HG02885 (cell line): Measurements from ENCODE around the gene ADAMTS12.

Experiments used
- ATAC-seq: cut with Tn5 transposase; IDR thresholded peaks from one replicate; pipeline ENCODE4 v1.9.1; 2021; ENCODE audit warnings: mild to moderate bottlenecking; ENCODE audit not compliant: unreplicated experiment, poor library complexity

The ADAMTS12 gene

GRCh38 chr5:33675958-33676464 lies 215.8 kb downstream of the ADAMTS12 start:
- peak; percentile 82 for ATAC-seq

DNA sequence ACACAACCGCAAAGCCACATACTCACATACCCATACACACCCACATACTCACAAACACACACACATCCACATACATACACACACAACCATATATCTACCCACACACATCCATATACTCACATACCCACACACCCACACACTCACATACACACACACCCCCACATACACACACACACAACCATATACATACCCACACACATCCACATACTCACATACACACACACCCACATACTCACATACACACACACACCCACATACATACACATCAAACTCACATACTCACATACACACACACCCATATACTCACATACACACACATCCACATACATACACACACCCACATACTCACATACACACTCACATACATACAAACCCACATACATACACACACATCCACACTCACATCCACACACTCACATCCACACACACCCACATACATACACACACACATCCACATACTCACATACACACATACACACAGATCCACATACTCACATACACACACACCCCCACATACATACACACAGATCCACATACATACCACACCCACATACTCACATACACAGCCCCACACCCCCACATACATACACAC lies 220.0 kb downstream of the ADAMTS12 start:
- no peak for ATAC-seq

DNA sequence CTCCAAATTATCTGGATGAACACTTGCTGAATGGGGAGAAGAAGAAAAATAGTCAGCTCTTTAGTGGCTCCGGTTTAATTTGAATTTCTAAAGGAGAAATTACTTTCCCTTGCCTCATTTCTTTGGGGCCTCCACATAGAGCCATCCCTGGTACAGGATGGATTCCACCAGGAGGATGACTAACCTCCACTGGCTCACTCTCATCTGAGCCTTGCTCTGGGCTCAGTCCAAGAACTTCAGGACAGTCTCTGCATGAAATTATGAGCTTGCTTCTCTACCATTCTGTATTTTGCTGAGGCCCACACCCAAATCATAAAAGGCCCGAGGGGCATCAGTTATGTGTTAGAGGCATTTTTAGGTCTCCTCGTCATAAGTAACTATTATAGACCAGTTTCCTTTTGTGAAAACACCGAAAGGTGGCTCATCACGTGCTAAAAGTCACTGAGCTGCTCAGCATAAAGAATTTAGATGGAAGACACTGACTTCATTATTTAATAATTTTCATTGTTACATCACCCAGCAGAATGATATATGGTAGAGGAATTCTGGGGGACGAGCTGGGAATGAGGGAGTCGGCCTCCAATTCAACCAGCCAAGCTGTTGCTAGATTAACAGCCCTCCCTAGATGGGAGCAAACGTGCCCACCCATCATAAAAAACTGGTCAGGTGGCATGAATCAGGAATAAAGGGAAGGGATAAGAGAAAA lies 228.9 kb downstream of the ADAMTS12 start:
- no peak for ATAC-seq

GRCh38 chr5:33659526-33660169 lies 232.1 kb downstream of the ADAMTS12 start:
- no peak for ATAC-seq

- ATAC-seq: no peak
These were observed 233.9 kb downstream of the ADAMTS12 start for GRCh38 chr5:33657804-33658440.

DNA sequence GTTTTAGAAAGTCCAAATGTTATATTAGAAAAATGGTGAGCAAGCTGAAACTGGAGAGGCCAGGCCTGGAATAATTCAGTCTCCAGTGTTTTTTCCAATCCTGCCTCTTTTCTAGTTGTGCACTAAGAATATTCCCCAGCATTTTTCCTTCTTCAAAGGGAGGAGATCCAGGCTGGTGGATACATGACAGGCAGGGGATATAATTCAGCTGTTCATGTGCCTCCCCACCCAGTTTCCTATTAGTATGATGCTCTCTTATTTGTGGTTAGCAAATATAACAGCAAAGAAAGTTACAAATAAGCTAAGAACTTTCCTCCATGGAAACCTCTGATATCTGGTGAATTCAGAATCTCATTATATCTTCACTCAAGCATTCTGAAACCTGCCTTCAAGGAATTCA lies 234.6 kb downstream of the ADAMTS12 start:
- ATAC-seq: no peak

GRCh38 chr5:33650911-33651310 lies 240.9 kb downstream of the ADAMTS12 start:
- no peak for ATAC-seq

- ATAC-seq: no peak
These were observed 242.0 kb downstream of the ADAMTS12 start for GRCh38 chr5:33649549-33650482.

GRCh38 chr5:33641744-33642505 lies 249.9 kb downstream of the ADAMTS12 start:
- peak; percentile 47 for ATAC-seq

- no peak for ATAC-seq
These were observed 252.3 kb downstream of the ADAMTS12 start for GRCh38 chr5:33639474-33639873.

DNA sequence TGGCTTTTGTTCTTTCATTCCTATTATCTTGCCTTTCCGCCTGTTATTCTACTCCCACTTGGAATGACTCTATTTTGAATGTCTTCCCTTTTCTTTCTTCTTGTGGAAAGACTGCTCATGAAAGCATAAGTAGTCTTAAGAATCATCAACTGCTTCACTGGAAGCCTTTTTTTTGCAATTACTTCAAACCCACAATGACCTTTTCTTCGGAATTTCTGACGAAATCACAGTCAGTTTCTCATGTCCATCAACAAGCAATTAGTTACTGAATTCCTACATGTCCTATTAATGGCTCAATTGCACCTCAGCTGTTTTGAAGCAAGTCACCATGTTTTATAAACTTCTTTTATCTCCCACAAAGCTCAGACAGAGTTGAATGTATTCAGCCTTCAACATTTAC lies 254.8 kb downstream of the ADAMTS12 start:
- no peak for ATAC-seq

DNA sequence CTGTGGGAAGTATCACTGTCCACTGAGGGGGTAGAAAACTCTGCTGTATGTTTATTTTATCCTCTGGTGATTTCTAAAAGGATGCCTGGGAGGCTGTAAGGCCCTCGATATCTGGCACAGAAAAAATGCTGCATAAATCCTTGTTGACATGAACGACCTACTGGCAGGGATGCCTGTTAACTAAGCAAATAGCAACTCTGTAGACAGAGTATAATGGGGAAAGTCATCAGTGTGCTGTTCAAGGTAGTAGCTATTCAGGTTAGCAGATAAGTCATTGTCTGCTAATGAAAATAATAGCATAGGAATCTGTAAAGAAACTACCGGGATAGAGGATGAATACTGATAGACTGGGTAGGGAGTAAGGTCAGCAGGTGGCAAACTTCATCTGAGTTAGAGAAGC lies 256.2 kb downstream of the ADAMTS12 start:
- no peak for ATAC-seq

GRCh38 chr5:33633699-33634098 lies 258.1 kb downstream of the ADAMTS12 start:
- no peak for ATAC-seq

- ATAC-seq: peak; percentile 95
These were observed 260.0 kb downstream of the ADAMTS12 start for GRCh38 chr5:33631786-33632185.

DNA sequence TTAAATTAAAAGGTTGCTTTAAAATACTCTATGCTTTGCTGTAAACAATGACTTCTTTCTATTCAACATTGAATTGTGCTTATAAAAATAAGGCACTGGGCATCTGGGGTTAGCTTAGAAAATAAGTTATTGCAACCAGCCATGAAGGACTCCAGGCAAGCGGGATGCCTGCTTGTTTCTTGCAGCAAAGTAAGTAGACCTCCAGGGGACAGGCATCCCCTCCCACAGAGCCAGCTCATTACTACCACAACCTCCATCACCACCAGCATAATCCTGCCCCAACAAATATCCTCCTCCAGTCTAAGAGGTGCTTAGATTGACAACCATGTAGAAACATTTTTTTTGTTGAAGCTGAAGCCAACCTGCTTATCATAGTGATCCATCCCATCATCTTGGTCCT lies 260.7 kb downstream of the ADAMTS12 start:
- ATAC-seq: no peak

GRCh38 chr5:33629999-33630398 lies 261.8 kb downstream of the ADAMTS12 start:
- ATAC-seq: no peak

- no peak for ATAC-seq
These were observed 263.0 kb downstream of the ADAMTS12 start for GRCh38 chr5:33628796-33629195.

DNA sequence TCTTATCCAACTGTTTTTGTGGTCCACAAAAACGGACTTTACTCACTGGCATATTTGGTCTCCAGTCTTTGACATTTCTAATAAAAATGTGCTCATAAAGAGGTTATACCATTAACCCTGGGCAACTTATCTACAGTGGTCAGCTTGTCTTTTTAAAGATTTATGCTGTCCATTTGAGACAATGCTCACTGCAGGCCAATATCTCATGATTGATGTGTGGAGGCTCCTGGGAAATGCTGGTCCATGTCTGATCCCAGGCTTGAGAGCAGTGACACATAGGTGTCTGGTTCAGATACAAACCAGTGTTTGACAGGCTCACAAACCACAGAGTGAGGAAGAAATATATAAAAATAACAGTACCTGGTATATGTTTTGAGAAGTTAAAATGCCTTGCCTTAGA lies 270.3 kb downstream of the ADAMTS12 start:
- ATAC-seq: no peak

DNA sequence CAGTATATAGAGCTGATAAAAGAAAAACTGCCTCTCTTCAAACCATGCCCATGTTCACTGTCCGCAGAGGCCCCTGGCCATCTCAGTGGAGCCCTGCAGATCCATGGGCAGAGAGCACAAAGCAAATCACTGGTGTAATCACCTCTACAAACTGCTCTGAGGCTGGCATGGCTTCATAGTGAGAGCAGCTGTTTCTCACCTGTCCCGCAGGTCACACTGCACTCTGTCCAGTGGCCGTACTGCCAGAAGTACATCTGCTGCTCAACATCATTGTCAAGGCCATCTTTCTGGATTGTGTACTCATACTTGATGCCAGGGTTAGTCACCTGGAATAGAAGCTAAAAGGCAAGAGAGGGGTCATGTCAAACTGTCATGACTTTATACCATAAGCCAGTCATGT lies 277.8 kb downstream of the ADAMTS12 start:
- no peak for ATAC-seq
